Prostate gland (tissue), 2 donors: ENCODE measurements around the gene MCF2L2.

ENCODE experiments used
- POLR2A ChIP-seq: fragments of 450-650 bp; IDR thresholded peaks from one replicate; pipeline ENCODE4 v1.6.1; 2016; ENCODE audit warnings: antibody characterized with exemption, mild to moderate bottlenecking
- POLR2AphosphoS5 ChIP-seq: sonication (generic); formaldehyde crosslinking; IDR thresholded peaks from one replicate; pipeline ENCODE4 v1.6.1; 2017; ENCODE audit warnings: antibody characterized with exemption
- TF ChIP-seq, protein P1 (sequence below), 4 experiments: fragments of 200-600 bp in 2 of 4; fragments of 450-650 bp in 2 of 4; sonication (generic) in 2 of 4; IDR thresholded peaks; 1 replicate in 3 of 4; 2 replicates in 1 of 4; pipeline ENCODE4 v1.5.1; 2016 to 2019; ENCODE audit warnings: antibody characterized with exemption in 4 of 4, mild to moderate bottlenecking in 2 of 4, moderate library complexity in 2 of 4

- TF ChIP-seq, protein P1, sequence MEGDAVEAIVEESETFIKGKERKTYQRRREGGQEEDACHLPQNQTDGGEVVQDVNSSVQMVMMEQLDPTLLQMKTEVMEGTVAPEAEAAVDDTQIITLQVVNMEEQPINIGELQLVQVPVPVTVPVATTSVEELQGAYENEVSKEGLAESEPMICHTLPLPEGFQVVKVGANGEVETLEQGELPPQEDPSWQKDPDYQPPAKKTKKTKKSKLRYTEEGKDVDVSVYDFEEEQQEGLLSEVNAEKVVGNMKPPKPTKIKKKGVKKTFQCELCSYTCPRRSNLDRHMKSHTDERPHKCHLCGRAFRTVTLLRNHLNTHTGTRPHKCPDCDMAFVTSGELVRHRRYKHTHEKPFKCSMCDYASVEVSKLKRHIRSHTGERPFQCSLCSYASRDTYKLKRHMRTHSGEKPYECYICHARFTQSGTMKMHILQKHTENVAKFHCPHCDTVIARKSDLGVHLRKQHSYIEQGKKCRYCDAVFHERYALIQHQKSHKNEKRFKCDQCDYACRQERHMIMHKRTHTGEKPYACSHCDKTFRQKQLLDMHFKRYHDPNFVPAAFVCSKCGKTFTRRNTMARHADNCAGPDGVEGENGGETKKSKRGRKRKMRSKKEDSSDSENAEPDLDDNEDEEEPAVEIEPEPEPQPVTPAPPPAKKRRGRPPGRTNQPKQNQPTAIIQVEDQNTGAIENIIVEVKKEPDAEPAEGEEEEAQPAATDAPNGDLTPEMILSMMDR (IDR thresholded peaks at IDR 0.05), result no peak
- TF ChIP-seq POLR2AphosphoS5 (no peak), POLR2A (no peak)
These were observed 115.1 kb downstream of the MCF2L2 start for GRCh38 chr3:183313351-183313750.
